Measurements from ENCODE around the gene MAP7D3.
"Not testable (repeated sequence)": the region's sequence is repeated elsewhere in the genome, so short reads cannot be mapped to it uniquely, and the experiment has no call there.

The MAP7D3 gene

GRCh38 chrX:136246201-136246600 is 5.0 kb downstream of the MAP7D3 start:
- no peak for DNase-seq

GRCh38 chrX:136237849-136238248 is 13.4 kb downstream of the MAP7D3 start:
- not testable (repeated sequence) for DNase-seq

- DNase-seq: no peak
Measured at GRCh38 chrX:136237074-136237473, 14.1 kb downstream of the MAP7D3 start.

DNA sequence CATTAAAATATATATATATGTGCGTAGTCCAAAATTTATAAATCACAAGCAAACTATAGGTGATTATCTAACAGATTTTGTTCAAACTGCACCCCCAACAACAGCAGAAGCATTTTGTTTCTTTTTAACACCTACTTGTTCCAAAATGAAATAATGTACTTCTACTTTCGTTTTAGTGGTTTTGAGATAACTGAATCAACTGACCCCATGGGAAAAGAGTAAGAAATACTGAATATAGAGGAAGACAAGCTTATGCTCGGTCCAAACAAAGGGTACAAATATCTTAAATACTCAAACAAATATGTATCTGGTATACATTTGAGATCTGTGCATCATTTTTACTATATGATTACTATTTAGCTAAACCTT is 22.4 kb downstream of the MAP7D3 start:
- DNase-seq: no peak

- DNase-seq: no peak
Measured at GRCh38 chrX:136227948-136228838, 23.0 kb downstream of the MAP7D3 start.

GRCh38 chrX:136227074-136227473 is 24.1 kb downstream of the MAP7D3 start:
- no peak for DNase-seq

- DNase-seq: no peak
Measured at GRCh38 chrX:136221851-136222513, 29.2 kb downstream of the MAP7D3 start.

- no peak for DNase-seq
Measured at GRCh38 chrX:136220951-136221350, 30.2 kb downstream of the MAP7D3 start.

DNA sequence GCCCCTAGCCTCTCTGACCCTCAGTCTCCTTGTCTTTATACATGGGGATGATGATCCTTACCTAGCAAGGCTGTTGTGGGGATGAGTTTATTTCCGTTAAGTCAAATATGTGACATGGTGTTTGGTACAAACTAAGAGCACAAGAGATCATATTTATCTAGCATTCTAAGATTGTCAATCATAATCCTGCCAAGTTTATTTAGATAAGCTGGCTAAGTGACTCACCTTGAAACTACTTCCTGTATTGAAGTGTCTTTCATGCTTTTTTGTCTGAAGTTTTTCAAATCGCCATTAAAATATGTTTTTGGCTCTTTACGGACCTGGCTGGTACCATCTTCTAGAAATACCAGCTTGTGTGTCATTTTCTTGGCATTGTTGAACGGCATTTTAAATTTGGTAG is 30.7 kb downstream of the MAP7D3 start:
- DNase-seq: no peak

GRCh38 chrX:136219893-136220292 is 31.3 kb downstream of the MAP7D3 start:
- no peak for DNase-seq

- DNase-seq: no peak
Measured at GRCh38 chrX:136215559-136215958, 35.6 kb downstream of the MAP7D3 start.

DNA sequence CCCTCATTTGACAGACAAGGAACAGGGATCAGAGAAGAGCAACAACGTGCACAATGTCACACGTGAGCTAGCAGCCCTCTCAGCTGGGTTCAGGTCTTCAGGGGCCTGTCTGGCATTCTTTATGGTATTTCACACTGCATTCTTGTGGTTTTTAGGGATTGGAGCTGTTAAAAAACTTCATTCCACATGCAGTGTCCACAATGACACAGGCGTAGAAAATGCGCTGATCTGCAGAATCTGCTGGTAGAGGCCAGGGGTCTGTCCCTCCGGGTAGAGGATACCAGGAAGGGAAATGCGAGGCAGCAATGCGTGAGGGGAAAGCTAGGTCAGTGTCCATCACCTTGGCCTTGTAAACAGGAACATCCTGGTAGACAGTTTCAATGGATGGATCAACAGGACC is 36.6 kb downstream of the MAP7D3 start:
- DNase-seq: no peak

DNA sequence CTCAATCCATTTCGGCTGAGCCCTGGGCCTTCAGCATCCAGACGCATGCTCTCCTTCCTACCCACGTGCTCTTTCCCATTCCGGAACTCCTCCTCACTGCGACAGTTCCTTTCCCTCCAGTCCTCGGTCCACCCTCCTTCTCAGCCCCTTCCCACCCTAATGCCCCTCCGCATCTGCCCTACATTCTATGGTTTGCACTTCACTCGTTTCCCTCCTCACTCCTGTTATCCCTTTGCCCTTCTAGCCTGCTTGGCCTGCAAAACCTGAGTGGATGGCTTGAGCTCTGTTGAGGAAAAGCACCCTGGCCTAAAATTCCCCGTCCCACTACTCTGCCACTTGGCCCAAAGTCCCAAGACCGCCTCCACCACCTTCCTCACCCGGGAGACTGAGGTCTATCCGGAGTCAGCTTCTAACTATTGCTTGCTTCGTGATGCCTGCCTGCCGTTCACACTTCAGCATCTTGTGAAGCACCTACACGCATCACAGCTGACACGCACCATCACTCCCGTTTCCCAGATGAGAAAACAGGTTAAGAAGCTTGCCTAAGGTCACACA is 38.6 kb downstream of the MAP7D3 start:
- DNase-seq: no peak

DNA sequence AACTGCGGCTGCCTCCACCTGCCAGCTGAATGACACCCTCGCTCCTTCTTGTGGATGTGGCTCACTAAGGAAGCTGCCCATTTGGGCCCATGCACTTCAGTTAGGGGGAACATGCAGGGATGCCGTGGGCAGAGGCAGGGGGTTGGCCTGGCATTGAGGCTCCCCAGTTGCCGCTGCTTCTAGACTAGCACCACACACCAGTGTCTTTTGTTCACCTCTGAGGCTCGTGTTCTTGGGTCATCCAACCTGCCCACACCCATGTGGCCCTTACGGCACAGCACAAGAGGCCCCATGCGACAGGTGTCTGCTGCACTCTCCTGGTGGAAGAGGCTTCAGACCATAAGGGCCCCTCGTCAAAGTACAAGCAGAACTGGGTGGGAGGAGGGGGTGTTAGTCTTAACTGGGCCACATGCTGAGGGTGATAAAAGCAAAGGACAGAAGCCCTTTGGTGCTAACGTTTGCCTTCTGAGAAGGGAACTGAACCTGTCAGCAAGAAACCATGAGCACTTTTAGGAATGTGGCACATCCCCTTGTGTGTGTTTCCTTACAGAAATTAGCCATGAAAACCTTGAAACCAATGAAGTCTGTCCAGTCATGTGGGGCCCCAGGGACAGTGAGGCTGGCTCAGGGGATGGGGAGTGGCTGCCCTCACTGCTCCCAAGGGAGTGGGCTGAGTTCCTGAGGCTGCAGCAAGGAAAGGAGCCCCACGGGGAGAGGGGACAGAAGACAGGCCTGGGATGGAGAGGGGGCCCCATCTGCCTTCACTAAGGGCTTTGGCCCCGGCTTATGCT is 39.2 kb downstream of the MAP7D3 start:
- no peak for DNase-seq

- no peak for DNase-seq
Measured at GRCh38 chrX:136210806-136211205, 40.4 kb downstream of the MAP7D3 start.

GRCh38 chrX:136210243-136210642 is 41.0 kb downstream of the MAP7D3 start:
- peak in 1 of 2 donors; percentile 25 for DNase-seq

DNA sequence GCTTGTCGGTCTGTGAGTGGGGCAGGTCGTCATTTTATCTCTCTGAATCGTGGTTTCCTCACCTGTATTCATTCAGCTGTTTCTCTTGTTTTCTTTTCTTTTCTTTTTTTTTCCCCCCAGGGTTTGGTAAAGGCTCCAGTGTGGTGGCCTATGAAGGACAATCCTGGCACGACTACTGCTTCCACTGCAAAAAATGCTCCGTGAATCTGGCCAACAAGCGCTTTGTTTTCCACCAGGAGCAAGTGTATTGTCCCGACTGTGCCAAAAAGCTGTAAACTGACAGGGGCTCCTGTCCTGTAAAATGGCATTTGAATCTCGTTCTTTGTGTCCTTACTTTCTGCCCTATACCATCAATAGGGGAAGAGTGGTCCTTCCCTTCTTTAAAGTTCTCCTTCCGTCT is 41.4 kb downstream of the MAP7D3 start:
- DNase-seq: no peak

DNA sequence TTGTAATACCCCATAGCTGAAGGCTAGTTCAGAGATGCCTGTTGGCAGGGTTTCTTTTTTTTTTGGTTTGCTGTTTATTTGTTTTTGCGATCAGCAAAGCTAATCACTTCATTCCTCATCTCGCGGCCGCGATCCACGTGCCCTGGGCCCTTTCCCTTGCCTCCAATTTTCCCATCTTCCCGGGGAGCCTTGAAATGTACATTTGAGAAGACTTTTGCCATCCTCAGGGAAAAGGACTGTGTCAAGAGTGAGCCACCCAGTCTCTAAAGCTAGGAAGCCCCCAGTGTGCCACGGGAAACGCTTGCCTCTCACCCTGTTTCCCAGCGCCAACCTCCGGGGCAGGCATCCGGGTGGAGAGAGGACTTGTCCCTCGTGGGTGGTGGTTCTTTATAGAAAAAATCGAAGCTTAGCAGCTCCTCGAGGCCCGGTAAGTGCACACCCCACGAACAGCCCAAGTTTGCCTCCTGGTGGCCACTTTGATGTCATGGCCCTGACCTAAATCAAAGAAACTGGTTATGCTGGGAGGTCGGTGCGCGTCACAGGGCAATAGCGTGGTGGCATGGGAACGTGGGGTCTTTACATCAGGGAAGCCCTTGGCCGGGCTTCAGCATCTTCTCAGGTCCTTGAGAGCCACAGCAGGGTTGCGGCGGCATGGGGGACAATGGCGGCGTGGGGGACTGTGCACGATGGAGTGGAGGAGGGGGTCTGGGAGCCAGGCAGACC is 42.0 kb downstream of the MAP7D3 start:
- DNase-seq: peak; percentile 31 to 52

DNA sequence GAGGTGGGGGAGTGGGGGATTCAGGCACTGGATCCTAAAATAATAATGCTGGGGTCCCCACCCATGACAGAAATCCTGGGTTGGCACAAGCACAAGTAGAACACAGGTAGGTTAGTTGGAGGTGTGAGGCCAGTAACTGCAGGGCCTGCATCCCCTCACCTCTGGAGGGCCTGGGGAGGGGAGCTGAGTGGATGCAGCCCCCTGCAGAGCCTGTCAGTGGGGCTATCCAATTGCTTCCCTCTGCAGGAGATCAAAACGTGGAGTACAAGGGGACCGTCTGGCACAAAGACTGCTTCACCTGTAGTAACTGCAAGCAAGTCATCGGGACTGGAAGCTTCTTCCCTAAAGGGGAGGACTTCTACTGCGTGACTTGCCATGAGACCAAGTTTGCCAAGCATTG is 43.7 kb downstream of the MAP7D3 start:
- DNase-seq: no peak

GRCh38 chrX:136206916-136207315 is 44.3 kb downstream of the MAP7D3 start:
- DNase-seq: no peak

GRCh38 chrX:136205882-136206380 is 45.3 kb downstream of the MAP7D3 start:
- no peak for DNase-seq

- peak; percentile 46 to 53 for DNase-seq
Measured at GRCh38 chrX:136204571-136204970, 46.6 kb downstream of the MAP7D3 start.
